Raji (cell line): Measurements from ENCODE around the gene GNAS.

ENCODE experiments used
- POLR2A ChIP-seq: IDR thresholded peaks from 2 replicates; pipeline ENCODE4 v1.6.1; 2011; ENCODE audit warnings: low read depth, low read length, control low read depth; ENCODE audit not compliant: insufficient read depth

The GNAS gene

DNA sequence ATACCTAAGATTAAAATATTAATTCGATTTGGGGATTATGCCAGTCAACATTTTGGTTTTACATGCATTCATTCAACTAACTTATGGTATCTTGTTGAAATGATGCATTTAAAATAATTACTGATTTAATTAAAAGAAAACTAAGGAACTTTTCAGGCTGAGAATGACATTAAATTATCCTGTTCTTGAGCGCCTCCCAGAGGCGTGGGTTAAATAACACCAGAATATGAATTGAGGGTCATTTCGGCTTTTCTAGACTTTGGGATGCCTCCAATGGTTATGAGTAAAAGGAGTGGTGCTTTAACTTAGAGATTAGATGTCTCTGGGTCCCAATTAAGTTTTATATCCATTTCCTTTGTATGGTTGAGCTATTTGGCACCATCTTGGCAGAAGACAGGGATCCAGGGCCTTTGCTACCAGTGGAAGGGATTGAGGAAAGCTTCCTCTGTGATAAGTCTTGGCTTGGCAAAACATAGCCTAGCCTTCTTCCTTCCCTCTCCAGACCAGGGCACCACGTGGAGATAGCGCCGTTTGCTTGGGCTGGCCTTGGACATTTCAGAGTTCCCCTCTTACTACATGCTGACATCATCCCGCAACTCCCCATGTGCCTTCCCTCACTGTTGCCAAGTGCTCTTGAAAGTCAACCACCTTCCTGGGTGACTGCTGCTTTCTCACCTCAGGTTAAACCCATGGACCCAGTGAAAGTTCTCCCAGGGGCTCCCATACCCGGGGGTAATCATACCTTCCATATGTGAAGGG is 28.7 kb downstream of the GNAS start:
- TF ChIP-seq POLR2A = no peak

DNA sequence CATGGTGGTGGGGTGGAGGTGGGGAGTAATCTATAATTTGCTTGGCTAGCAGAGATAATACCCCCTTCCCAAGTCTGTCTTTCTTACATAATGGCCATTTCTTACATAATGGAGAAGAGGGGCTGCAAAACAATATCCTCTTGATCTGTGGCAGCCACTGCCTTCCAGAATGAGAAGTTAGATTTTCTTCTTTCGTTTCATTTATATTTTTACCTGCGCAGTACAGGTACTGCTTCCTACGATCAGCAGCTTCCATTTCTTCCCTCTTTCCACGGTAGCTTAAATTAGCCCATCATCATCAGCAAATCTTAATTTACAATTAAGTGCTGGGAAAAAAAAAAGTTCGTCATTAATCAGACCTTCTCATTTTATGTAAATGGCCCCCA is 30.2 kb downstream of the GNAS start:
- no peak for TF ChIP-seq POLR2A

DNA sequence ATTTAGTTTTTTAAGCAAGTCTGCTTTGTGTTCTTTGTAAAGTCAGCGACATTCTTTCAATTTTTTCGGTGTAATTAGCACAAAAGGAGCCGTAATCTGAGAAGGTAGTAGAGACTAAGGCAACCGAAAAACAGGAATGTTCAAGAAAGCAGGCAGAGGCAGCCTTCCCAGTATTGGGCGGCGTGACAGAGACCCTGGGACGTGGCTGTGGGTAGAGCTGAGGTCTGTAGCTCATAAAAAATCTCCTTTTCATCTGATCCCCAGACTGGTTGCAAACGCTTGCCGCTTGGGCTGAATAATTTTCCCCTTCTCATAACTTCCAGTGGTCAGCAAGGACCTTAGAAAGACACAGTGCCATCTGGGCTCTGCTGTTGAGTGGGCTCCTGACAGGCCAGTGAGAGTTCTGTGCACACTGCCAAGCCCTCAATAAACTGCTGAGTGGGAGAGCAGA is 30.8 kb downstream of the GNAS start:
- TF ChIP-seq POLR2A = no peak

DNA sequence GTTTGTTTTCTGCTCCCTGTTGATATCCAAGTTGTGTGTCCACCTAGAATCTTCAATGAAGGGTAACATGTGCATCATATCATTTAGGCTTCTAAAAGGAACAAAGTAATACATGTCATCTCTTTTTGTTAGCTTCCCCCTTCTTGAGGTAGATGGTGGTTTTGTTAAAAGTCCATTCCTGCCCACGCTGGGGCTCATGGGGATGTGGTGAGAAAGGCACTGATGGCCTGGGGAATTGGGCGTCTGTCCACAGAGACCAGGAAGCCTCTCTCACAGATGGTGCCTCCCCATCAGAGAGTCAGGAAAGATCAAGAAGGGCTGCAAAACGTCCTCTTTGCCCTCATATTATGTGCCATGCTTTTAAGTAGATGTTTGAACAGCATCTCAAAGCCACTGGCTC is 32.5 kb downstream of the GNAS start:
- TF ChIP-seq POLR2A = no peak

DNA sequence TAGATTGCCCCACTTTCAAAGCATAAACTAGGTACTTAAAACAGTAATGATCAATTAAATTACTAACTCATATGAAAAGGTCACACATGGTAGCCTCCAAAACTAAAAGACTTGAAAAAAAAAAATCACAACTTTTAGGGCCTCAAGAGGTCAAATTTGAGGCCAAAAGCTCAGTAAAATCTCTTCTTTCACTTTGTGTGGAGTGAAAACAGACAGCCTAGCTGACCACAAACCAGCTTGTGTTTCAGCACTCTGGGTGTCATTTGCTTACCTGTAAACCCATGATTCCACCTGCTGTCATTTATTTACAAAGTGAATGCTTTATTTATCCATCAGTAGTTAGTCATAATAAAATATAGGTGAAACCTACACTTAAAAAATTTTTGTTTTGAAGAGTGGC is 34.0 kb downstream of the GNAS start:
- no peak for TF ChIP-seq POLR2A

DNA sequence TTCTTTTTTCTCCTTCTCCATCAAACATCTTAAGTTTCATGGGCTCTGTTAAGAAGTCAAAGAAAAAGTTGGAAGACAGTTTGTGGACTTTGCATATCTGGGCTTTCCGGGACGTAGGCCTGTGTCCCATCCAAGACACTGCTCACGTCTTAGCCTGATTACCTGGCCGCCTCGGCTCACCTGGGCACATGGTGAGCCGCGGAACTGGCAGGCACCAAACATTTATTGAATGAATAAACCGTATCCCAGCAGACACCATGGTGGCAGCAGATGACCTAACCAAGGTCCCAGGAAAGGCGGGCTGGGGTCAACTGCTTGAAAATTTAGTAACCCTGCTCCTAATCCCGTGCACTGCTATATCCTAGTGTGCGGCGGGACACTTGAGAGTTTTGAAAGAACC is 35.6 kb downstream of the GNAS start:
- no peak for TF ChIP-seq POLR2A

DNA sequence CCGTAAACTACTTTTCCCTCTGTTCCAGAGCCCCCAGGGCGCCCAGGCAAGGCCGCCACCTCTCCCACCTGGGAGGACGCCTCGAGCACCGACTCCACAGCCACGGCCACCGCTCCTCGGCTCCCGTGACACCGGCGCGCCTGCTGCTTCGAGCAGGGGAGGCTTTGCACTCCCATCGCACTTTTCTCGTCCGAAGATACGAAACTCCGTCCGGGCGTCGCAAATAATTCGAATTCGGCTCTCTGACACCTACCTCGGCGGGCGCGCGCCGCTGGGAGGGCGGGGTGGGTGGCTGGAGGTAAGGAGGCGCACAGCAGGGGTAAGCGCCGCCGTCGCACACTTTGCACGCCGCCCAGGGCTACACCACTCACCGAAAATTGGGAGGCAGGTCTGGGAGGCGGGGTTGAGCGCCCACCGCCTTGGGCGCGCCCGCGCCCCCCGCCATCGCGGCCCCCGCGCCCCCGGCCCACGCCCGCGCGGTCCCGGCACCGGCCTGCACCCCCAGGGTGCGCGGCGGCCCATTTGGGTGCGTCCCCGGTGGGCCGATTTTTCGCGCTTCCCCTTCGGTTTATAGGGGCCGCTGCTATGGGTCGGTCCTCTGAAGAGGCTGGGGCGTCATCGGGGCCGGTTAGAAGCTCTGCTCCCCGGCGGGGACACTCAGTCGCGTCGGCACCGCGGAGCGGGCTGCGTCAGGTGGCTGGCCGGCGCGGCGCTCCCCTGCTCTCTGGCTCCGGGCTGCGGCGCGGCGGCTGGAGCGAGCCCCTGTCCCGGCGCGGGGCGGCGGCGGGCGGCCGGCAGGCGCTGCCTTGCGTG is 36.2 kb downstream of the GNAS start:
- peak; percentile 97 for TF ChIP-seq POLR2A

DNA sequence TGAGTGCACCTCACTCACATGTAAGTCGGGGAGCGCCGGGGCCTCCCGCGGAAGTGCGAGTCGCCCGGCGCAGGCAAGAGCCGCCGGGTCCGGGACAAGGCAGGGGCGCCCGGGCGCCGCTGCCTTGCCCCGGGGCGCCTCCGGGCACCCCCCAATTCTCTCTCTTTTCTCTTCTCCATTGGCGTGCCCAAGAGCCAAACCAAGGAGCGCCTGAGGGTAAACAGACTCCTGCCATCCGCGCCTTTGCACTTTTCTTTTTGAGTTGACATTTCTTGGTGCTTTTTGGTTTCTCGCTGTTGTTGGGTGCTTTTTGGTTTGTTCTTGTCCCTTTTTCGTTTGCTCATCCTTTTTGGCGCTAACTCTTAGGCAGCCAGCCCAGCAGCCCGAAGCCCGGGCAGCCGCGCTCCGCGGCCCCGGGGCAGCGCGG is 36.8 kb downstream of the GNAS start:
- TF ChIP-seq POLR2A = no peak

DNA sequence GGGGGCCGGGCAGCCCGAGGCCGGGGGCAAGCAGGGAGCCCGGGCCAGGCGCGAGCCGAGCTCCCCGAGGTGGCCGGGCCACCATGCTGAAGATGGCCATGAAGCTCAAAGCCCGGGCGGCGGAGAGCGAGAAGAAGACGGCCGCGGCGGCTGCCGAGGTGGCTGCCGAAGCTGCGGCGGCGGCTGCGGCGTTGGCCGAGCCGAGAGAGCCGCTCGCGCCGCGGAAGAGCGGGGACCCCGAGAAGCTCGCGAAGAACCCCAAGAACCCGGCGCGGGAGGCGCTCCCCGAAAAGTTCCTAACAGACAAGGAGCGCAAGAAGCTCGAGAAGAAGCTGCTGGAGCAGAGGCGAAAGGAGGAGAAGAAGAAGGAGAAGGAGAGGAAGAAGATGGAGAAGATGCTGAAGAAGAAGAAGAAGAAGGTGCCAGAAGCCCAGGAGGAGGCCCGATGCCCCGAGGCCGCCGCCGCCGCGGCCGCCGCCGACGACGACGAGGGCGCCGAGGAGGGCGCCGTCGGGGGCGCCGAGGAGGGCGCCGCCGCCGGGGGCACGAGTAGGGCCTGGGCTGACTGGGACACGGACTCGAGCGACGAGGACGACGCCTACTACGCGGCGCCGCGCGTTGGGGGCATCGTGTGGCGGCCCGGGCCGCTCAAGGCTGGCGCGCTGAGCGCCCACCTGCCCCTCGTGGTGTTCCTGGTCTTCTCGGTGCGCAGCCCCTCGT is 37.4 kb downstream of the GNAS start:
- peak; percentile 11; the same call in 1 of the 2 replicates for TF ChIP-seq POLR2A

DNA sequence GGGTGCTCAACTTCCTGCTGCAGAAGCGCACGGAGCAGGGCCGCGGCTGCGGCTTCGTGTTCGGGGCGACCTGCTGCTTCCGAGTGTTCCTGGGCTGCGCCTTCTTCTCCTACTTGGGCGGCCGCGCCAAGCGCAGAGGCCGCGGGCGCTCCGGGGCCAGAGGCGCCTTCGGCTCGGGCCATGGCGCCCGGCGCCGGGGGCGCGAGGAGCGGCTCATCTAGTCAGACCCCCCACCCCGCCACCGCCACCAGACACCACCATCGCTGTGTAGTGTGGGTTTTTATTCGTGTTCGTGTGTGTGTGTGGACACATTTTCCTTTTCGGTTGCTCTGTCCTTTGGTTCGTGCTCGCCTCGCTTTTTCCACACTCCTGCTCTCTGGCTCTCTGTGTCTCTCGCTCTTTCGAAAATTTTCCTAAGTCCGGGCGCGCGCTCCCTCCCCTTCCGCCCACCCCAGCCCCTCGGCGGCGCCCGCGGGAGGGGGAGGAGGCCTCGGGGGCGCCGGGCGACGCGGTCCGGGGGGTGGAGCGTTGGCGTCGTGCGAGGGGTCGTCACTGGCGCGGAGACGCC is 38.1 kb downstream of the GNAS start:
- peak; percentile 78 for TF ChIP-seq POLR2A

DNA sequence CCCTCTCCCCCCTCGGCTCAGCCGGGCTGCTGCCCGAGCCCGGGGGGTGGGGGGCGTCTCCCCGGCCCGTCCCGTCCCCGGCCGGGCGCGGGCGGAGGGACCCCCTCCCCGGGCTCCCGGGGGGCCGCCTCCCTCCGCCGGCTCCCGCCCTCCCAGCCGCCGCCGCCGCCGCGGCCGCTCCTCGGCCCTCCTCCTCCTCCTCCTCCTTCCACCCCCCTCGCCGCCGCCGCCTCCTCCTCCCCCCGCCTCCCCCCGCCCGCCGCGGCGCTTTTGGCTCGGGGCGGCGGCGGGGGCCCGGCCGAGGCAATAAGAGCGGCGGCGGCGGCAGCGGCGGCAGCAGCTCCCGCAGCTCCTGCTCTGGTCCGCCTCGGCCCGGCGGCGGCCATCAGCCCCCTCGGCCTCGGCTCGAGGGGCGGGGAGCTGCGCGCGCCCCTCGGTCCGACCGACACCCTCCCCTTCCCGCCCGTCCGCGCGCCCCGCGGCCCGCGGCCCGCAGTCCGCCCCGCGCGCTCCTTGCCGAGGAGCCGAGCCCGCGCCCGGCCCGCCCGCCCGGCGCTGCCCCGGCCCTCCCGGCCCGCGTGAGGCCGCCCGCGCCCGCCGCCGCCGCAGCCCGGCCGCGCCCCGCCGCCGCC is 38.7 kb downstream of the GNAS start:
- peak; percentile 54 for TF ChIP-seq POLR2A

DNA sequence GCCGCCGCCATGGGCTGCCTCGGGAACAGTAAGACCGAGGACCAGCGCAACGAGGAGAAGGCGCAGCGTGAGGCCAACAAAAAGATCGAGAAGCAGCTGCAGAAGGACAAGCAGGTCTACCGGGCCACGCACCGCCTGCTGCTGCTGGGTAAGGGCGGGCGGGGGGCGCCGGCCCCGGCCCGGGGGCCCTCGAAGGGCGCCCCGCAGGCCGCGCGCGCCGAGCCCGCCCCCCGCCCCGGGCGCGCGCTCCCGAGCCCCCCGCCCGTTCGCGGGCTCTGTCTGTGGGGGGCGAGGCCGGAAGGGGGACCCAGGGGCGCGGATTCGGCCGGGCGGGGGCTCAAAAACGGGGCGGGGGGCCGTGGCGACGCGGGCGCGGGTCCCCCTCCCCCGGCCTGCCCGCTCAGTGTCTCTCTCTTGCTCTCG is 39.2 kb downstream of the GNAS start:
- peak; percentile 32 for TF ChIP-seq POLR2A

DNA sequence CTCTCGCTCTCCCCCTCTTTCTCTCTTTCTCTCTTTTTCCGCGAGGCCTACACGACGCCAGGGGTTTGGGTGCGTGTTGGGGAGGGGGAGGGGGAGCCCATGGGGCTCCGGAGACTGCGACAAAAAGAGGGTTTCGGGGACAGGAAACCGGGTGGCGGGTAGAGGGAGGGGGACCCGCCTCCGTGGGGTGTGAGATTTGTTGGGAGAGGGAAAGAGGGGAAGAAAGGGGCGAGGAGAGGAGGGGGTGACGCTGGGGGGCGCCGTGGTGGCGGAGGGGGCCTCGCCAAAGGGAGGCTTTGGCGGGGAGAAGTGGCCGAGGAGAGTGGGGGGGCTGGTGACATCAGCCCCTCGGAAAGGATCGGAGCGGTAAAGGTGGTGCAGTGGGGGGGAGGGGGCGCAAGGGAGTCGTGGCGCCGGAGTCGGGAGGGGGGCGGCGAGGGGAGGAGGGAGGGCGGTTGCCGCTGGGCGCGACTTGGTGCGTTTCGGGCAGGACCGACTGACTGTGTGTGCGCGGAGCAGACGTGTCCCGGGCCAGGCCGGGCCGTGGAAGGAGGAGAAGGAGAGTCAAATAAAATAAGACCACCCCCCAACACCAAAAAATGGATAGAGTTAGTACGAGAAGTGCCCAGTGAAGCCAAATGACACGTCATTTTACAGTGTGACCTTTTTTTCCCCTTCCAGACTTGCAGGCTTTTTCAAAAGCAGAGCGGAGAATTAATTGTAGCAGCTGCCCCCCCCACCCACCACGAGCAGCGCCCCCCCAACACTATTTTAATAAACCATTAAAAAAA is 39.8 kb downstream of the GNAS start:
- peak; percentile 41 for TF ChIP-seq POLR2A

DNA sequence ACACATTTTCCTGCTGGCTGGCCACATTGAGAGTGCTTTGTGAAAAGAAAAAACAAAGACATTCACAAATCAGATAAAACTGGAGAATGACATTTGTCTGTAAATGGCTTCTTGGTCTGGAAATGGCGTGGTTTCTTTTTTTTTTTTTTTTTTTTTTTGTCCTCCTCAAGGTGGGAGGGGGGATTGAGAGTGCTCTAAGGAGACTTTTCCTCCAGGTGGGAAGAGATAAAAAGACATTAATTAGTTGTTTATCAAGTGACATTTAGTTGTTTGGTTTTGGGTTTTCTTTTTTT is 40.4 kb downstream of the GNAS start:
- no peak for TF ChIP-seq POLR2A
